ENCODE results near the gene LPCAT2.

Gene LPCAT2

DNA sequence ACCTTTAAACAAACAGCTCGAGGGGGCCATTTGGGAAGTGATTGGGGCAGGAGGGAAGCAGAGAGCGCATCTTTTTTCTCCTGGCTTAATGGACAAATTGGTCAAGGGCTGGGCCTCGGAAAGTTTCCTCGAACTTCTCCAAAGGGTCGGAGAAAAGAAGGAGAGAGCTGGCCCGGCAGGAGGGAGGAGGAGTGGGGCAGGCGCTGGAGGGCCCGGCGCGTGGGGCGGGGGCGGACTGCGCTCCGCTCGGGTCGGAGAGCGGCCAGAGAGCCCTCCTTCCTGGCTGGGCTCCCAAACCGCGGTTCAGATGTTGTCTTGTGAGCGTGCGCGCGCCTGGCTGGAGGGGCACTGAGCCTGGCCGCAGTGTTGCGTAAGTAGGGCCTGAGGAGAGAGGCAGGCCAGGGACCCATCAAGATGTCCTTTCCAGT is 28.6 kb upstream of the LPCAT2 start:
- peak; percentile 10 for DNase-seq

DNA sequence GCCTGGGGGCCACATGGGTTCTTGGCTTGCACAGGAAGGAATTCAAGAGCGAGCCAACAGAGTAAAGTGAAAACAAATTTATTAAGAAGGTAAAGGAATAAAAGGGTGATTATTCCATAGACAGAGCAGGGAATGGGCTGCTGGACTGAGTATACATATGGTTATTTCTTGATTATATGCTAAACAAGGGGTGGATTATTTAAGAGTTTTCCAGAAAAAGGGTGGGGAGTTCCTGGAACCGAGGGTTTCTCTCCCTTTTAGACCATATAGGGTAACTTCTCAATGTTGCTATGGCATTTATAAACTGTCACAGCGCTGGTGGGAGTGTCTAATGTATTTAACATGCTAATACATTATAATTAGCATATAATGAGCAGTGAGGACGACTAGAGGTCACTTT is 27.8 kb upstream of the LPCAT2 start:
- no peak for DNase-seq

DNA sequence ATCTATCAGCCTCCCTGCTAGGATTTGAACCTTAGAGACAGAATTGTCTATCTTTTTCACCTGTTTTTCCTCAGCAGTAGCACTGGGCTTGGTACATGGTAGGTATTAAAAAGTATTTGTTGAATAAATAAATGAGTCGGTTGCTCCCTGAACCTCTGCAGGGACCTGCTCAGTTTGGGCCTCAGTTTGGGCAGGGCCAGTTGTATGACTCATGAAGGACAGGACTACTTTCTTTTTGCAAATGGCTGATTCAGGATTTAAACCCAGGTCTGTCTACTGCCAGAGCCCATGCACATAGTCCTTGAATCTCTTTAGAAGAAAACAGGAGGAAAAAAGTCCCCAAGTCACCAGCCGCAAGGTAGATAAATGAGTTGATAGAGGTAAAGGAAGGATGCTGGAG is 26.8 kb upstream of the LPCAT2 start:
- no peak for DNase-seq

DNA sequence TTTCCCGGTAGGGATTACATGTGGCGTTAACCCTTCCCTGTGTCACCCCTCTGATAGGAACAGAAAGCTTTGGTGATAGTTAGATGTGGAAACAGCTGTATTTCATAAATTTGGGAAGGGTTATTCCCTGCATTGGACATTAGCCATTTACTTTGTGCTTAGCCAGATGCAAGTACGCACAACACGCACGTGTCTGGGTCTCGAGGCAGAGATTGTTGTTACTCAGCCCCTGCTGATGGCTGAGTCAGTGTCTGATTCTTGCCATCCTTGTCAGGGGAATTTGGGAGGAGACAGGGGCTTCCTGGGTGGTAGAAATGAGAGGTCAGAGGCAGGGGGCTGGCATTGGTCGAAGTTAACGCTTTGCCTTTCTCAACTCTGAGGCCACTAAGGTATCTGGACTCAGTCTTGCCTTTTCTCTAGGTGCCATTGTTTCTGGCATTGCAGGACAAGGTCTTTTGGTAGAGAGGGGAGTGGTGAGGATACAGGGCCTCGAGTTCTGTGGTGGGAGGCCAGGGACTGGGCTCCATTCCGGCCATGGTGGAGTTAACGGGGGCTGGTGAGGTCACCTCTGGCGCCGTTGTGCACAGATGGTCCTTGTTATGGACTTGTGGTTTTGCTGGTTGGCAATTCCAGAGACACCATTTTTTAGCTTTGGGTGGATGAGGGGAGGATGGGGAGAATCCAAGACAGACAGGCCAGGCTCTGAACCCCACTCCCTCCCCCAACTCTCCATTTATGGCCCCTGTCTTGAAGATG is 21.6 kb upstream of the LPCAT2 start:
- DNase-seq, result no peak

DNA sequence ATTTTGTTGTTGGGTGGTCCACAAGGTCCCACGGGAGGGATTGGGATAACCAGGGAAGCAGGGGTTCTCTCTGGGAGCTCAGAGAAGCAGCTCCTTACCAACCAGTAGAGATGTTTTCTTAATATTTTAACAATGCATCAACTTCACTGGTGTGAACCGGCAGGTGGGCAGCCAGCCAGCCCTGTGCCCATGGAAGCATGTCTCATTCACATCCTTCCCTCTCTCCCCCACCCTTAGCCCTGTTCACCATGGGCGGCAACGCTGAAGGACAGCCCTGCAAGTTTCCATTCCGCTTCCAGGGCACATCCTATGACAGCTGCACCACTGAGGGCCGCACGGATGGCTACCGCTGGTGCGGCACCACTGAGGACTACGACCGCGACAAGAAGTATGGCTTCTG is 20.6 kb upstream of the LPCAT2 start:
- peak; percentile 39 for DNase-seq

DNA sequence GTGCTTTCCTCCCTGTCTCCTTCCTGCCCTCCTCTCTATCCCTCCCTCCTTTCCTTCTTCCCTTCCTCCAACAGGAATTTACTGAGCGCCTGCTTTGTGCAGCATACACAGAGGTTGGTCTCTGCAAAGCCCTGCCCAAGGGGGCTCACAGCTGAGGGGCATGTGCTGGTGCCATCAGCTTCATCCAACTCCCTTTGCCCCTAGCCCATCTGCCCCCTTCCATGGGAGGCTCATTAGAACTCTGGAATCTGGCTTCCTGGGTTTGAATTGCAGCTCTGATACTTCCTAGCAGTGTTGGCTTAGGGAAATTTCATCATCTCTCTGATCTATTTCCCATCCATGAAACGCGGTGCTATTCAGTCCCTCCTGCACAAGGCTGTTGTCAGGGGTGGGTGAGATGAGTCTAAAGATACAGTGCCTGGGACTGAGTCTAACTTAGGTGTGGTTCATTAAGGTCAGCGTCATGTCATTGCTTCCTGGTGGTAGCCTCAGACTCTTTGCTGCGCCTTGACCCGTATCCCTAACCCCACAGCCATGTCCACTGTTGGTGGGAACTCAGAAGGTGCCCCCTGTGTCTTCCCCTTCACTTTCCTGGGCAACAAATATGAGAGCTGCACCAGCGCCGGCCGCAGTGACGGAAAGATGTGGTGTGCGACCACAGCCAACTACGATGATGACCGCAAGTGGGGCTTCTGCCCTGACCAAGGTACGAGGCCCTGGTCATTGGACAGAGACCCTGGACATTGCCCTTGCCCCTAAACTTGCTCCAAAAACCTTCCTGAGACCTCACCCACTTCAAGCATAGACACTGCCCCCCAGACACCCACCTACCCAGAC is 19.5 kb upstream of the LPCAT2 start:
- DNase-seq, result no peak

DNA sequence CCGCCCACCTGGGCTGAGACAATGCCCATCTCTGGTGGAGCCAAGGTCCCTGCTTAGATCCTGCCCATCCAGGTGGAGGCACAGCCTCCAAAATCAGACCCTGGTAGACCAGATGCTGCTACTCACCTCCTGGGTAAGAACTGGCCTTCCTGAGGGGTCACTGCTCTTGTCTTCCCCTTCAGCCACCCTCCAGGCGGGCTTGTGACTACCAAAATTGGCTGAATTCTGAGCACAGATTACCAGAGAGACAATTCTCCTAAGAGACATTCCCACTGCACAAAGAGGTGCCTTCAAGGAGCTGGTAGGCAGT is 19.0 kb upstream of the LPCAT2 start:
- DNase-seq, result no peak

DNA sequence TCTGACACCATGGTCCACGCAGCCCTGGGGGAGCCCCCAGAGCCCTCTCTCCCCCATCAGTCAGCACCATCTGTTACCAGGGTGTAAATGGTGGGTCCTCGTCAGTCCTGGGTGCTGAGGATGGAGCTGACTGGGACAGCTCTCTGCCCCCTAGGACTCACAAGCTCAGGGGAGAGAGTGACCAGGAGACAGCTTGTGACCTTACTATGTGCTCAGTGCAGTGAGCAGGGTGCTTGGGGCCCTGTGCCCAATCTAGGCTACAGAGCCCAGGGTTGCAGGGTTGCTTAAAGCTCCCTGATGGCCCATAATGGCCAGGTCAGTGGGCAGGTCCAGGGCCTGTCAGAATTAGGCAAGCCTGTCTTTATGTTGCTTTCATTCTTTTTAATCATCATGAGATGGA is 18.6 kb upstream of the LPCAT2 start:
- no peak for DNase-seq

DNA sequence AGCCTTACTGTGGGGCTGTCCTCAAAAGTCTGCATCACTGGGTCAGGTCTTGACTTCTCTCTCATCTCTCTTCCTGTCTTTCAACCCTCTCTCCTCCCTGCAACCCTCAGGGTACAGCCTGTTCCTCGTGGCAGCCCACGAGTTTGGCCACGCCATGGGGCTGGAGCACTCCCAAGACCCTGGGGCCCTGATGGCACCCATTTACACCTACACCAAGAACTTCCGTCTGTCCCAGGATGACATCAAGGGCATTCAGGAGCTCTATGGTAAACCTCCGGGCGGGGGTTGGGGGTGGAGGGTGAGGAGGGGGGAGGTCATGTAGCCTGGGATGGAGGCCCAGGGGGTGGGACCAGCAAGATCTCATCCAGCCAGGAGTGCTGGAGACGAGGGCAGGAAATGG is 17.2 kb upstream of the LPCAT2 start:
- no peak for DNase-seq

DNA sequence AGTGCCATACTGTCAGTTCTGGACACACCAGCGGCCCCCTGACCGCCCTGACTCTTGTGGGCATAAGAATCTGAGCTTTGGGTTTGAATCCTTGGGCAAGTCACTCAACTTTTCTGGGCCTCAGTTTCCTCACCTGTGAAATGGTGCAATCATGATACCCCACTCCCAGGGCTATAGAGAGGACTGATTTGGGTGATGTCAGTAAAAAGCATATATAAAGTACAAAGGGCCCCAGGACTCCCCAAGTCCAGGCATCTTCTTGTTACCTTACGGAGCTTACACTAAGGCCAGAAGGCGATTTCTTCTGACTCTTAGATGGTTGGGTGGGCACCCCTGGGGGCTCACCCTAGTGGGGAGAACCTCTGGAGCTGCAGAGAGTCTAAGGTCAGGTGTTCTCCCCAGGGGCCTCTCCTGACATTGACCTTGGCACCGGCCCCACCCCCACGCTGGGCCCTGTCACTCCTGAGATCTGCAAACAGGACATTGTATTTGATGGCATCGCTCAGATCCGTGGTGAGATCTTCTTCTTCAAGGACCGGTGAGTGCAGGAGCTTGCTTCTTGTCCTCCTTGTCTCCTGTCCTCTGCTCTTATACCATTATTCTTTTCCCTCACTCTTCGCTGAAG is 16.0 kb upstream of the LPCAT2 start:
- no peak for DNase-seq

DNA sequence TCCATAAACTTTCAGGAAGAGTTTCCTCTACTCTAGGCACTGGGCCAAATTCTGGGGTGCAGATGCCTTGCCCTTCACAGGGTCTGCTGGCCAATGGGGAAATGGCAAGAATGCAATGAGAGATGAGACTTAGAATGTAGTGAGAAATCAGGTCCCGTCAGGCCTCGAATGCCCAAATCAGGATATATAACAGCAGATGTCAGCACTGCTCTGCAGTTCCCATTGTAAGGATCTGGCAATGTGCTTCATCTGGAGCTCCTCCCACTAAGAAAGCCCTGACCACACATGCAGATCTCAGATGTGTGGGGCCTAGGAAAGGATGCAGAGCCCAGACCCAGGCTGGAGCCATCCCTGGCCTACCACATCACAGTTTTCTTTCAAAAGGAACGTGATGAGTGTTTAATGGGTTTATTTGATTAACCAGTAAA is 13.9 kb upstream of the LPCAT2 start:
- no peak for DNase-seq

DNA sequence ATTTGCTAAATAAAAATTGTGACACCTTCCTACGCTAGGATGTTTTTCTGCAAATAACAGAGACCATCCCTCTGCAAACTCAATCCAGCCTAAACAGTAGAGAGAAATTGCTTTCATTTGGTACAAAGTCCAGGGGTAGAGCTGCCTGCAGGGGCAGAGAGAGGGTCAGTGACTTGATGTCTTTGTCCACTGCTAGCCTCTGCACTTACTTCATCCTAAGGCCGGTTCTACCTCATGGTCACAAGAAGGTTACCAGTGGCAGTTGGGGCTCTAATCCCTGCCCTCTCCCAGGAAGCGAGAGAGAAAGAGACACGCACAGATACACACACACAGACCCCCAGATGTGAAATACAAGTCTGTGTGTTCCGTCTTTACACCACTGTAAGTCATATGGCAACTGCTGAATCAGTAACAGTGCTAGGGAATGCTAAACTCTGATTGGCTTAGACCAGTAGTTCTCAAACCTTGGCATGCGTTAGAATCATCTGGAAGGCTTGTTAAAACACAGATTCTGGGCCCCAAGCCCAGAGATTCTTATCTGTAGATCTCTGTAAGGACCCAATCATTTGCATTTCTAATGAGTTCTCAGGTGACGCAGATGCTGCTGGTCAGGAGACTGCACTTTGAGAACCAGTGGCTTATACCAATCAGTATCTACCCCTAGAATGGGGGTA is 13.1 kb upstream of the LPCAT2 start:
- peak; percentile 53 for DNase-seq

DNA sequence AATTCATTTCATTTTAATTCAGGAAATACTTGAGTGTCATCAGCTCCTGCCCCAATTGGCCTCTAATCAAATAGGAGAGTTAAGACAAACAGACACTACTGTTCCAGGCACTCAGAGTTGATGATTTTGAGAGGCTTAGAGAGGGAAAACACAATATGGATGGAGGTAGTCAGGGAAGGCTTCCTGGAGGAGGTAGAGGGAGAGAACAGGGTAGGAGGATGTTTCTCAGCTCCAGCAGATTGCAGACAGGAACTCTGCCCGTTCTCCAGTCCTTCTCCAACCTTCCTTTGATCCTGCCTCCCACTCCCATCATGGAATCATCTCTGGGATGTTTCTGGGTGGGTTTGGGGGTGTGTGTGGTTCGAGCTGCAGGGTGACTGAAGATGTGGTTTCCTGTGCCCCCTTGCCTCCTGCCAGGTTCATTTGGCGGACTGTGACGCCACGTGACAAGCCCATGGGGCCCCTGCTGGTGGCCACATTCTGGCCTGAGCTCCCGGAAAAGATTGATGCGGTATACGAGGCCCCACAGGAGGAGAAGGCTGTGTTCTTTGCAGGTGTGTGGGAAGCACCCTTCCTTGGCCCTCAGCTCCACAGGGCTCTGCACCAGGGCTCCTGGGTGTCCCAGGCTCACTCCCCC is 12.2 kb upstream of the LPCAT2 start:
- no peak for DNase-seq

DNA sequence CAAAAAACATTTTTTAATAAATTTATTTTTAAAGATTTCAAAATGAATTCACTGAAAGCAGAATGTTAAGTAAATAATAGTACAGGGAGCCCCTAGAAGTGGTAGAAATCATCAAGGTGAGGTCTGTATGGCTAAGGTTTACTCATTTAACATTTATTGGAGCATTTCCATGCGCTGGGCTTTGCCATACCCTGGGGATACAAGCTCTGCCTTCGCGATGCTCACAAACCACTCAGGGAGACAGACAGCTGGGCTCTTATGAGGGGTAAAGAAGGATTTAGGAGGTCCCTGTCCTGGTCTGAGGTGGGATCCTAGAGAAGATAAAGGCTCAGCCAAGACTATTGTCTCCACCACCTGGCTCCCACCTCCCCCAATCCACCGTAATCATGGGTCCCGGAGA is 11.3 kb upstream of the LPCAT2 start:
- DNase-seq, result no peak

DNA sequence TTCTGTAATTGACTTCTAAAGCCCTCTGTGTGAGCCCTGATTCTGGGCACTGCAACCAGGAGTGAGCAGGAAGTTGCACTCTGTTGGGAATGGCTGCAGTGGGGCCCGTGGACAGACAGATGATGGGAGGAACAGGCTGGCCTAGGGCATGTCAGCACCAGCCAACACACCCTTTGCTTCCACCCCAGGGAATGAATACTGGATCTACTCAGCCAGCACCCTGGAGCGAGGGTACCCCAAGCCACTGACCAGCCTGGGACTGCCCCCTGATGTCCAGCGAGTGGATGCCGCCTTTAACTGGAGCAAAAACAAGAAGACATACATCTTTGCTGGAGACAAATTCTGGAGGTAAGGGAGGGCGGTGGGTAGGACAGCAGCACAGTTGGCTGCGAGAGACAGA is 10.8 kb upstream of the LPCAT2 start:
- DNase-seq, result no peak

DNA sequence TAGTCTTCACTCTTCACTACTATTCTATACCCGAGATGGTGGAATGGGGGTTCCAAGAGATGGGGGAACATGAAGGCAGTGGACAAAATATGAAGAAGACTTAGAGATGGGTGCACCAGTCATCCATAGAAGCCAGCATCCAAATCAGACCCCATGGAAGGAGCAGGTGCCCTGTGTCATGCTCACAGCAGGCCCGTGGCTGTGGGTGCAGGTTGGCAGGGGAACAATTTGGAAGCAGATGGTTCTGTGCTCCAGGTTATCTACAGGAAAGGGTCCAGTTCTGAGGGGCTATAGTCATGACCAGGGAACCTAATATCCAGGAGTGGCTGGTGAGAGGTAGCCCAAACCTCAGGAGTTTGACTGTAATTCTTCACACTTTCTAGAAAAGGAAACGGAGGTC is 9.6 kb upstream of the LPCAT2 start:
- DNase-seq, result no peak

DNA sequence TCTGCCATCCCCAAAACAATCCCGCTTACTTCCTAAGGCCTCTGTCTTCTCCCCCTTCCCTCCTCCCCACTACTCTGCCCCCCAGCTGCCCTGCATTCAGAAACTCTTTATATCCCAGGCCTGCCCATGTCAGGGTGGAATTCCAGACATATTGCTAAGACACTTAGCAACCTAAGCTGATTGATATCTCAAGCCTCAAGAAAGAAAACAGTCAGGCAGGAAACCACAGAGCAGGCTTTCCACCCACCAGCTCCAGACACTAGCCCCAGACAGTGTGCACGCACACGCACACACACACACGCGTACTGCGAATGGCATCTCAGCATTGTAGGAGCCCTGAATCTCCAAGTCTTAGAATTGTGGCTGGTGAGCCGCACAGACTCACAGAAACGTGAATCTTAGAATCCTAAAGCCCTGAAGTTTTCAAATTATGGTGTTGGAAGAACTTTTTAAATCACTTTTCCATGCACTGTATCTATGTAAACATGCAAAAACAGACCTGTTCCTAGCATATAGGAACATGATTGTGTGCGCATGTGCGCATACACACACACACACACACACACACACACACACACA is 8.8 kb upstream of the LPCAT2 start:
- peak; percentile 5 for DNase-seq

DNA sequence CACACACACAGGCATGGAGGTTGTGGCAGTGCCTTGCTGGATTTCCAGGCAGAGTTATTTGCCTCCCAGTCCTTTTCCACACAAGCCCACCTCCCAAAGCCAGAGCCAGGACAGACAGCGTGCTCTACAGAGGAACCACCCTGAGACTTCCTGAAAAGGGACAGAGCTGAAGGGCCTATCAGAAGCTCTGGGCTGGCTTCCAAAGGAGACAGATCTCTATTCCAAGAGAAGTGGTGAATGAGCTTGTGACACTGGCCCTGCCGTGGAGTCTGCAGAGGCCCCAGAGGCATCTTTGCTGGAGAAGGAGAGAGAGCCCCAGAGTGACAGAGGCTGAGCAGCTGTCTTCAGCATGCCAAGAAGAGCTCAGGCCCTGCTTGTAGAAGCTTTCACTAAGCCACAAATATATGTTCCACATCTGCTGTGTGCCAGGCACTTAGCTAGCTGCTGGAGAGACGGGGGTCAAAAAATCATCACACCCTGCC is 8.3 kb upstream of the LPCAT2 start:
- peak; percentile 10 for DNase-seq

DNA sequence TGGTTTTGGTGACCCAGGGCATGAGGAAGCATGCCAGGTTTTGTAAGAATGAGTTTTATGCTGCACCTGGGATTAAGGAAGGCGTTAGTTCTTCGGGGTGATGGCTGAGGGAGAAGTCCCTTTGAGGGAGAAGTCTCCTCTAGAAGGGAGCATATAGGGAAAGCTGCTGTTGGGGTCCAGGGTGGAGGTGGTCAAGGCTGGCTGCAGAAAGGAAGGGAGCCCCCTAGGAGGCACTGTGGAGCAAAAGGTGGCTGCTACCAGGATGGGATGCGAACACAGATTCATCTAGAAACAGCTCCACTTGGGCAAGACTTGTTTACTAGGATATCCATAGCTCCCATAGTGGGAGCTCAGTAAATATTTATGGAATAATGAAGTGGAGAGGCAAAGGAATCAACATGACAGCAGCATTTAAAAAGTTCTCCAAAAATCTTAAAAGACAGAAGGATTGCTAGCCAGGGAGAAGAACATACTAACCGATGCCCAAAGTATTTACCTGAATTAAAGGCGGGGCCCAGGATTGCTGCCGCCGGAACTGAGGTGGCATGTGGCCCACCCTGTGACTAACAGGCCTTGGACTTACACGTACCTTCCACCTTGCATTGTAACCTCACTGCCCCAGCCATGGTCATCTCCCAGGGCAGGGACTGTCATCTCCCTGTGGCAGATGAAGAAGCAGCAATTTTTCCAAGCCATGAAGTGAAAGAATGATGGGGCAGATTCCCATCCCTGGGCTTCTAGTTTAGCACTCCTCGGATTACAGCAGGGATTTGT is 7.1 kb upstream of the LPCAT2 start:
- no peak for DNase-seq

DNA sequence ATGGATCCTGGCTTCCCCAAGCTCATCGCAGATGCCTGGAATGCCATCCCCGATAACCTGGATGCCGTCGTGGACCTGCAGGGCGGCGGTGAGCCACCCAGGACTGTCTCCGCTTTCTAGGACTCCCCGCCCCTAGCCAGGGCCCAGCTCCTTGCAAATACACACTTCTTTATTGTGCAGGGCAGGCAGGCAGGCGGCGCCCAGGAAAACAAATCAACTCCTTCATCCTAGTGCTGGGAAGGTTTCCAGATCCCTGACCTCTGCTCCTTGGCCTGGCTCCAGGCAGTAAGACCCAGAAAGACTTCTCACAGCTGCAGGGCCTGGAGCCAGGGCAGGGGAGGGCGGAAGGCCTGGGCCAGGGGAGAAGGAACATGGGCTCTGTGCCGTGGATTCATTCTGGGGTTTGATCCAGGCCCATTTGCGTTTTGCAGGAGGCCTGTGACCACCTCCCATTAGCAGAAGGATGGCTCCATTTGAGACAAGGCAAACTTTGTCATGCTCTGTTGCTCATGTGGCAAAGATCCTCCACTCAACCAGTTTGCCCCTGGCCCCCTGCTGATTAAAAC is 6.0 kb upstream of the LPCAT2 start:
- peak; percentile 89 for DNase-seq

Measured in DMS79 treated with DMSO at 0.1 percent for 48 hours (cell line).